ENCODE results near the gene TTLL13. TPM values are rescaled to one million over a fixed set of nuclear protein-coding genes. Genes with fewer than 3 reads are reported as not detected.

The TTLL13 gene
- polyA plus RNA-seq, 1 of the 3 experiments (the other 2 are of a cell fraction): 0.03 TPM

GRCh38 chr15:90297021-90297420 lies 47.7 kb downstream of the TTLL13 start:
- 97% methylated on average over 4 of the region's 4 CpGs for WGBS (ENCODE audit: low lambda C conversion rate)
- H3K4me1 ChIP-seq (ENCODE audit: control insufficient read depth in 1 of 2, insufficient read depth in 2 of 2, low read depth in 1 of 2, low read length in 1 of 2): peaks cover 0 to 9% of the 10 kb centered on the region in 2 experiments; a peak in 1 of 4 replicates
- POLR2A ChIA-PET: no interaction called here
- no peak for TF ChIP-seq PBX3 (IDR thresholded peaks at IDR 0.05)
- TF ChIP-seq ELF1 (IDR thresholded peaks at IDR 0.05): no peak
- no peak for TF ChIP-seq RAD21 (IDR thresholded peaks at IDR 0.05; ENCODE audit: low read length)
- H3K27me3 ChIP-seq (ENCODE audit: insufficient read depth): no peaks in the 10 kb centered on the region
- no peaks in the 10 kb centered on the region for H3K79me2 ChIP-seq (ENCODE audit: insufficient read depth)
- H3K27ac ChIP-seq (ENCODE audit: low read depth in 2 of 2, low read length in 1 of 2): no peak overlapping the region
- no peaks in the 10 kb centered on the region for H4K20me1 ChIP-seq (ENCODE audit: insufficient read depth)
- CTCF ChIA-PET: interaction anchor here (1.0 kb wide), 1 partner anchor 23 kb away, joined by 3 read pairs; no protein-coding TSS in a partner anchor
- no peak overlapping the region for H3K9ac ChIP-seq
- no peak overlapping the region for H3K4me3 ChIP-seq (ENCODE audit: low read depth in 2 of 2, low read length in 1 of 2)
- DNase-seq: no peak
- no peaks in the 10 kb centered on the region for H3K9me2 ChIP-seq
- no peaks in the 10 kb centered on the region for H3K36me3 ChIP-seq (replicated peaks in 1 of 2; ENCODE audit: control insufficient read depth in 1 of 2, insufficient read depth in 2 of 2, low read length in 1 of 2)
- H3K4me2 ChIP-seq: no peak overlapping the region
- H3K9me3 ChIP-seq: no peaks in the 10 kb centered on the region
- no peak overlapping the region for H2AFZ ChIP-seq (ENCODE audit: low read depth)
- H3F3A ChIP-seq (replicated peaks; ENCODE audit: insufficient read depth): peaks cover 10% of the 10 kb centered on the region

DNA sequence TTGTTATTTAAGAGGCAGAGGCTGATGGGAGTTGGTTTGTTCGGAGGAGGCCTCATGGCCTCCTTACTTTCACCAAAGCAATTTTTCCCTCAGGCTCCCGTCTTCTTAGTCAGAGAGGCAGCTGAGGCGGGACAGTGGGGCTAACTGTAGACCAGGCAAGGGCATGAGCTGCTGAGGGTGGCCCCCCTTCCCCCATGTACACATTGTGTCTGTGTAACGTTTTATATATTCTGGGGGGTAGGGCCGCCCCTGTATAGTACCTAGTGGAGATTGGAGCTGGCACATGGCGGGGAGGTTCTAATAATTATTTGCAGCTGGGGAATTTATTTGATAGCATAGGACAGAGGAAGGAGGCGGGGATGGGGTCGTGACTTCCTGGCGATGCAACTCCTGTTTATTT lies 51.2 kb downstream of the TTLL13 start:
- H3K9ac ChIP-seq: no peak overlapping the region
- peaks cover 10% of the 10 kb centered on the region for H3F3A ChIP-seq (replicated peaks; ENCODE audit: insufficient read depth)
- WGBS (ENCODE audit: low lambda C conversion rate): 84% methylated on average over 9 of the region's 9 CpGs
- peak overlapping the region; percentile 65; the same call in 1 of the 2 replicates for H2AFZ ChIP-seq (ENCODE audit: low read depth)
- no peaks in the 10 kb centered on the region for H3K9me3 ChIP-seq
- POLR2A ChIA-PET: no interaction called here
- H3K9me2 ChIP-seq: no peaks in the 10 kb centered on the region
- no peak for DNase-seq
- H3K4me2 ChIP-seq: no peak overlapping the region
- H3K36me3 ChIP-seq (replicated peaks in 1 of 2; ENCODE audit: control insufficient read depth in 1 of 2, insufficient read depth in 2 of 2, low read length in 1 of 2): no peaks in the 10 kb centered on the region
- H4K20me1 ChIP-seq (ENCODE audit: insufficient read depth): no peaks in the 10 kb centered on the region
- H3K27me3 ChIP-seq (ENCODE audit: insufficient read depth): no peaks in the 10 kb centered on the region
- no peak overlapping the region for H3K4me3 ChIP-seq (ENCODE audit: low read depth in 2 of 2, low read length in 1 of 2)
- CTCF ChIA-PET: interaction anchor here (0.6 to 2.9 kb wide), 15 partner anchors 9 to 189 kb away, joined by 3 to 15 read pairs (median 3); partner anchors contain the start of genes CIB1 and GDPGP1
- H3K27ac ChIP-seq (ENCODE audit: low read depth in 2 of 2, low read length in 1 of 2): no peak overlapping the region
- TF ChIP-seq NFIC (IDR thresholded peaks at IDR 0.05; ENCODE audit: borderline replicate concordance) (no peak), CHD2 (IDR thresholded peaks at IDR 0.05; ENCODE audit: low read length, partially characterized antibody) (no peak), JUND (IDR thresholded peaks at IDR 0.05) (no peak), NRF1 (IDR thresholded peaks at IDR 0.05; ENCODE audit: low read depth, low read length) (no peak), RCOR1 (IDR thresholded peaks at IDR 0.05; ENCODE audit: low read length) (no peak), RXRA (IDR thresholded peaks at IDR 0.05; ENCODE audit: borderline replicate concordance, low read depth) (no peak), YY1 (IDR thresholded peaks at IDR 0.05; ENCODE audit: low read depth) (no peak), FOXM1 (IDR thresholded peaks at IDR 0.05; ENCODE audit: low read depth) (no peak), PBX3 (IDR thresholded peaks at IDR 0.05) (no peak)
- TF ChIP-seq, protein P1, sequence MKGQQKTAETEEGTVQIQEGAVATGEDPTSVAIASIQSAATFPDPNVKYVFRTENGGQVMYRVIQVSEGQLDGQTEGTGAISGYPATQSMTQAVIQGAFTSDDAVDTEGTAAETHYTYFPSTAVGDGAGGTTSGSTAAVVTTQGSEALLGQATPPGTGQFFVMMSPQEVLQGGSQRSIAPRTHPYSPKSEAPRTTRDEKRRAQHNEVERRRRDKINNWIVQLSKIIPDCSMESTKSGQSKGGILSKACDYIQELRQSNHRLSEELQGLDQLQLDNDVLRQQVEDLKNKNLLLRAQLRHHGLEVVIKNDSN (IDR thresholded peaks at IDR 0.05; ENCODE audit: borderline replicate concordance, low read depth): no peak
- H3K79me2 ChIP-seq (ENCODE audit: insufficient read depth): no peaks in the 10 kb centered on the region
- H3K4me1 ChIP-seq (ENCODE audit: control insufficient read depth in 1 of 2, insufficient read depth in 2 of 2, low read depth in 1 of 2, low read length in 1 of 2): peaks cover 0 to 9% of the 10 kb centered on the region in 2 experiments; a peak in 1 of 4 replicates
